KBM-7 (cell line): ENCODE data around the gene ATF3.
"Not testable (repeated sequence)": the region's sequence is repeated elsewhere in the genome, so short reads cannot be mapped to it uniquely, and the experiment has no call there.

ENCODE experiments used
- DNase-seq: peaks from one replicate; pipeline ENCODE4 v3.0.0-alpha.2; 2015
- in situ Hi-C: fragments of 300-500 bp; cut with MboI; formaldehyde crosslinking; loops from 2 replicates; pipeline ENCODE4 v1.14.3; 2020; ENCODE audit warnings: low sequenced_read_pairs, low pct_unique_long_range_greater_than_20kb, mixed read lengths

ATF3 gene

GRCh38 chr1:212640223-212640878 is 31.8 kb downstream of the ATF3 start:
- in situ Hi-C loops: no loop called here
- peak; percentile 53 for DNase-seq

GRCh38 chr1:212641956-212642355 is 33.4 kb downstream of the ATF3 start:
- in situ Hi-C loops: no loop called here

DNA sequence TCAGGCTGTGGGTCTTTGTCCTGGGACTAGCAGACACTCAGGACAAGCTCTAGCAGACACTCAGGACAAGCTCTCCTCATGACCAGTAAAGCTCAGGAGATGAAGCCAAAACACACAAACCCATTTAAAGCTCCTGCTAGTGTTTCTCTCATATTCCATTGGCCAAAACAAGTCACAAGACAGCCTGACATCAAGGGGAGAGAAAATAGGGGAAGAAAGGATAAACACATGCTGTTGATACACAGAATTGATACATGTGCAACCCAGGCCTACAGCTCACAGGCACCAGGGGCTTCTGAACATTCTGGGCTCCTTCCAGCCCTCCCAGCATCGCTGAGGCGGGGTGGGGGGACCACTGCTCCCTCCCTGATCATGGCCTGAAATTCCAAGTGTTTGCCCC is 35.3 kb downstream of the ATF3 start:
- no peak for DNase-seq
- in situ Hi-C loops: no loop called here

More at GRCh38 chr1:212641956-212642355, 33.4 kb downstream of the ATF3 start:
- DNase-seq: no peak

DNA sequence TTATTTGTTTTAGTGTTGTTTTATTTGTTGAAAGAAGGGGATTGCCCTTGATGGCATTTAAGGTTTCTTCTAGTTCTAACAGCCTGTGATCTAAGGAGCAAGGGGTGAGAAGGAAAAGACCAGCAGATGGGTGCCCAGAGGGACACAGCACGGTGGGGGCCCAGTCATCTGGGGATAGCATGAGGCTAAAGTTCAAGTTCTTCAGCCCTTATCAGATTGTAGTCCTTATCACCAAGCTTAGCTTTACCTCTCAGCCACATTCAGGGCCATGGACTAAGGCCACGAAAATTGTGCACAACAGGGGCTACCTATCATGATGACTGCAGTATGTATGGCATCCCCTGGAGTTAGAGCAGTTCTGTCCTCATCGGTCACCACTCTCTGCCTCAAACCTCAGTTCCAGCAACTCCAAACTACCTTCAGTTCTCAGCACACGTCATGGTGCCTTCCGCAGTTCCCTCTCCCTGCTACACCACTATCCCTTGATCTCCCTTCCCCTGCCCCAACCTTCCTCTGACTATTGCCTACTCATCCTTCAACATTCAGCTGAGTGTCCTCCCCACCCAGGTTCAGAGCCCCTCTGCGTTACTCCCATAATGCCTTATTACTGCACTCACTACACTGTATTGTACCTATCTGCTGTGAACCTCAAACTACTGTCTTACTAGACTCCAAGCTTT is 36.4 kb downstream of the ATF3 start:
- in situ Hi-C loops: no loop called here
- DNase-seq: no peak

- DNase-seq: no peak
- in situ Hi-C loops: no loop called here
Observed at GRCh38 chr1:212645546-212646543, 37.3 kb downstream of the ATF3 start.

- DNase-seq: no peak
- in situ Hi-C loops: no loop called here
Observed at GRCh38 chr1:212646588-212646987, 38.0 kb downstream of the ATF3 start.

GRCh38 chr1:212647004-212647403 is 38.4 kb downstream of the ATF3 start:
- DNase-seq: no peak
- in situ Hi-C loops: no loop called here

GRCh38 chr1:212648431-212648830 is 39.9 kb downstream of the ATF3 start:
- no peak for DNase-seq
- in situ Hi-C loops: no loop called here

DNA sequence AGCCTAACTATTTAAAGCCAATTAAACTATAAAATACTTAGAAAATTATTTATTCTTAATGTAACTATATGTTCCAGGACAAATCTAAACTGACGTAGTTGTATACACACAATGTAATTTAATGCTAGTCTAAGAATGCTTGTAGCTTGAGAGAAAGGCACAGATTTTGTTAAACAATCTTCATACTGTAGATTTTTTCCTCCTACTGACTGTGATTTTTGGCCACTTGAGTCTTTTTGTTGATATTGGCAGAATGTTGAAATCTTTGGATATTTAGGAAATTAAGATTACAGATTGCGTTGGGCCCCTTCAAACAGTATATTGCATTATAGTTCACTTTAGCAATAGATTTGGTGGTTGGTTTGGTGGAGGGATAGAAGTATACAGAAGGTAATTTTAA is 40.5 kb downstream of the ATF3 start:
- in situ Hi-C loops: no loop called here
- no peak for DNase-seq

GRCh38 chr1:212650228-212650627 is 41.7 kb downstream of the ATF3 start:
- in situ Hi-C loops: no loop called here
- DNase-seq: no peak

DNA sequence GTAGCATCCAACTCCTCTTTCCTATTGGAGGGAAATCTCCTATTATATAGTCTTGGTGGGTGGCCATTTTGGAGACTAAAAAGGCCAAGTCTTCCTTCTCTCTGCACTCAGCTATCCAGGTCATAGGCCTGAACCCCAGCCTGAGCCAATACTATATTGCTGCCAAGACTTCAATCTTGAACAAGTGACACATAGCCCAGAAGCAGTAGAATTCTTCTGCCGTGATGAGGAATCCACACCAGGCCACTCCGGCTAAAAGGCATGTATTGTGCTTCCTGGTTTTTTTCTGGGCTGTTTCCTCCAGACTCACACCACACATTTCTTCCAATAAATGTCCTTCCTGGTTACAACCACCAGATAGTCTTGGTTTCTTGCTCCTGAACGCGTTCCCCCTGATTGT is 43.0 kb downstream of the ATF3 start:
- in situ Hi-C loops: no loop called here

DNA sequence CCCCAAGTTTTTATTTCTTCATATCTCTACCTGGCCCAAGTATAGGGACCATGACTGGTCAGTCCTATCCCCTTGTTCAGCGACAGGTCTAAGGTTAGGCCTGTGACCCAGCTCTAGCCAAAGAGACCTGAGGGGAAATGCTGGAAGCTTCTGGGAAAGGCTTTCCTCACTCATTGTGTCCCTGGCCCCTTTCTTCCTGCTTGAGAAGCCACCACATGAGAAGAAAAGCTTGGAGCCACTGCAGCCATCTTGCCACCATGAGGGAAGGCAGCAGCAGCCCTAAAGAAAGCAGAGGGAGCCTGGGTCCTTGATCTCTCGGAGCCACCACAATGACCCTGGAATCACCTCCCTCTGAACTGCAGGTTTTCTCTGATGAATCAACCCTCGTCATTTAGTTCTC is 43.4 kb downstream of the ATF3 start:
- in situ Hi-C loops: no loop called here
- no peak for DNase-seq

More for the DNA sequence above, 43.0 kb downstream of the ATF3 start:
- no peak for DNase-seq

DNA sequence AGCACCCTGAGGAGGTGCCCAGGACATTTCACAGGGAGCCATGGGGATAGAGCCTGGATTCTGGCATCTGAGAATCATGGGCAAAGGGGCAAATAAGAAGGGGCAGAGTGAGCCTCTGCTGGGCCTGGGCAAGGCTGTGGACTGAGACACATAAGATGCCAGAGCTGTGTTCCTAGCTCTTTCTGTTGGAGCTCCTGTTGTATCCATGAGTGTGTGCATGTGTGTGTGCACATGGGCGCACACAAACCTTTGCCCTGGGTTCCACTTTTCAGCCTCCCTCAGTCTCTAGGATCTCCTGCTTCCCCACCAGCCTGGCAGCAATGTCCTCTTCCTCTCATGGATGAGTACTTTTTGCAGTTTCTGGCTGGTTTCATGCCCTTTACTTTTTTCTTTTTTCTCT is 44.0 kb downstream of the ATF3 start:
- in situ Hi-C loops: no loop called here

DNA sequence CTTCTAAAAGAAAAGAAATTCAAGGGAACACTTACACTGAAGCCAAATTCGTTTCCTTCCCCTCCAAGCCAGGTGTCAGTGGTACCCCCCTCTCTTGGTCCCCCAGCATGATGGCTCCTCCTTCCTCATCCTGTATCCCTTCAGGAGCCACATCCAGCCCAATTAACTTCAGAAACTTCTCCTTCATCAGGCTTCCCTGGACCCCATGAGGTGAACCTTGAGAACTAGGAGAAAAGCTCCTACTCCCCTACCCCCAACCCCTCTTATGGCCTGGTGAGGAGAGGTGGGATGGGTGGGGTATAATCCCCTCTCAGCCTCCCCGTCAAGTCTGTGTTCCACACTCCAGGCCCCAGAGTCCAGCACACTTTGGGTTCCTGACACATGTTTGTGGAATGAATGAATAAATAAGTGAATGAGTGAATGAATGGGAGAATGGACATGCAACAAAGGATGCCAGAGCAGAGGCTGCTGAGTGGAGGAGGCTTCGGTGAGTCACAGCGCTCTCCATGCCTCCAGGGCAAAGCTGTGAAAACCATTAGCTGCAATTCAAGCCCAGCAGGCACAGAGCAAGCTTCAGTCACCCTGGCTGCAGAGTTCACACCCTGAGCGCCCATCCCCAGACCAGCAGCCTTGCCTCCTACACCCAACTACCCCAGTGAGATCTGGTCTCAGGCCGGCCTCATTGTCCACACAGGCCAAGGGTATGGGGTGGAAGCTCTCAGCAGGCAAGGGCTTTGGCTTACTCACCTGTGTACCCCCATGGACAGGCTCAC is 47.3 kb downstream of the ATF3 start:
- DNase-seq: no peak
- in situ Hi-C loops: no loop called here

More for the DNA sequence above, 44.0 kb downstream of the ATF3 start:
- DNase-seq: no peak

GRCh38 chr1:212656730-212657129 is 48.2 kb downstream of the ATF3 start:
- in situ Hi-C loops: no loop called here
- no peak for DNase-seq

- in situ Hi-C loops, DNase-seq: not testable (repeated sequence)
Observed at GRCh38 chr1:212658250-212658649, 49.7 kb downstream of the ATF3 start.

DNA sequence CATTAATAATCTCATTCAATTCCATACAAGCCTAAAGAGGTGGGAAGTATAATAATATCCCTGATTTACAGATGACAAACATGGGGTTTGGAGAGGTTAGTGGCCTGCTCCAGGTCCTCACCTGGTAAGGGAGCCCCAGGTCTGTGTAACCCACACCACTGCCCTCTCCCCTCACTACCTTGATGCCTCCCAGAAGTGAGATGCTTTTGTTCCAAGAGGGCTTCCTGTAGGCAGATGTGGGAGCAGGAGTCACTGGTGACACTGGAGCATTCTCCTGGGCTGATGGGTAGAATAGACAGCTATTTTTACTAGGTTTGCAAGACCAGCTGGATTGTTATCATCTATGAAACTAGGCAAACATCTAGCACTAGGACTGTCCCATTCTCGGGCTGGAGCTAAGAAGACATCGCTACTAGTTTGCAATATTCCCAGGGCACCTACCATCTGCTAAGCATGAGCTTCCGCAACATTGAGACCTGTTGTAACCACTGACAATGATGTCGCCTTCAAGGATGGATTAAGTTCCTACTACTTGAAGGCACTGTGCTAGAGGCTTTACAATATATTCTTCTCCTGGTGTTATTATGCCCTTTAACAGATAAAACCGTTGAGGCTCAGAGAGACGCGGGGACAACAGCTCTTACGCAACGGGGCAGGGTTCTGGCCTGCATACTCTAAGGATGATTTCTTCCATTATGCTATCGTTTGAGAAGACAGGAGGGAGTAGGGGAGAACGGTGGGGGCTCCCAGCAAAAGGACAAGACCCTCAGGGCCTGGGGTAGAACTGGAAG is 56.0 kb downstream of the ATF3 start:
- in situ Hi-C loops: no loop called here
- no peak for DNase-seq
